ENCODE data around the gene ARHGAP24. TPM values are rescaled to one million over a fixed set of nuclear protein-coding genes. Genes with fewer than 3 reads are reported as not detected.

ARHGAP24 gene
- total RNA-seq, 1 experiment from 2014 or later: 1.3 TPM

DNA sequence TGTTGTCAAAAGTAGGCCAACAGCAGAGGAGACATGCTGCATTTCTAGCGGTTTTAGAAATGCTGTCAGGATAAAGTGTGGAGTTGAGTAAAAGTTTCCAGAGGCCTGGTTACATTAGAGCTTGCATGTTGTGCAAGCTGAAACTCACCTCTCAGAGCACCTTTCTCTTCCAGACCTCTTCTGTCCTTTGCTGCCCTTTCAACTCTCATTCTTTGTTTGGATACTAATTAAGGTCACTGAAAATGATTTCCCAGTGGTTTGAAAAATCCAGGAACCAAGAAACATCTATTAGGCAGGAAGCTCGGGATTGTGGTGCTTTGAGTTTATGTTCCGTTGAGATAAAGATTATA lies 458.3 kb downstream of the ARHGAP24 start:
- Histone ChIP-seq H3K4me3 (replicated peaks in 1 of 2; ENCODE audit: low read depth in 1 of 2, low read length in 2 of 2) (no peak overlapping the region), H4K20me1 (ENCODE audit: insufficient read depth) (no peaks in the 10 kb centered on the region), H3K9me3 (ENCODE audit: control insufficient read depth in 1 of 2, insufficient read depth in 1 of 2, low read depth in 1 of 2, low read length in 2 of 2) (no peaks in the 10 kb centered on the region), H3K36me3 (ENCODE audit: control insufficient read depth in 1 of 2, insufficient read depth in 2 of 2, low read length in 2 of 2) (no peaks in the 10 kb centered on the region), H3K4me1 (ENCODE audit: control insufficient read depth in 1 of 2, insufficient read depth in 2 of 2, low read length in 2 of 2) (peaks cover 4% of the 10 kb centered on the region in 2 experiments; a peak in 2 of 4 replicates), H3K79me2 (ENCODE audit: insufficient read depth, low read length) (no peaks in the 10 kb centered on the region), H3K4me2 (ENCODE audit: low read length) (no peak overlapping the region), H2AFZ (ENCODE audit: low read depth, low read length, poor library complexity, severe bottlenecking) (no peak overlapping the region), H3K27me3 (ENCODE audit: insufficient read depth, low read length) (no peaks in the 10 kb centered on the region), H3K9me2 (ENCODE audit: insufficient read depth) (no peaks in the 10 kb centered on the region), H3K27ac (ENCODE audit: low read depth, low read length) (no peak overlapping the region), H3K9ac (ENCODE audit: low read length) (no peak overlapping the region)
- BruUV-seq (replicated peaks): no TSS peak
- DNase-seq (ENCODE audit: low read depth, low spot score) (no peak), ATAC-seq (no peak)
- TF ChIP-seq SP1 (IDR thresholded peaks at IDR 0.05; ENCODE audit: low read depth): no peak
- TF ChIP-seq, protein P1, sequence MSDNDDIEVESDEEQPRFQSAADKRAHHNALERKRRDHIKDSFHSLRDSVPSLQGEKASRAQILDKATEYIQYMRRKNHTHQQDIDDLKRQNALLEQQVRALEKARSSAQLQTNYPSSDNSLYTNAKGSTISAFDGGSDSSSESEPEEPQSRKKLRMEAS (IDR thresholded peaks at IDR 0.05): no peak
- TF ChIP-seq EGR1 (IDR thresholded peaks at IDR 0.05; ENCODE audit: low read depth): no peak
- TF ChIP-seq YY1 (IDR thresholded peaks at IDR 0.05; ENCODE audit: extremely low read depth, insufficient replicate concordance, low read depth, low read length): no peak
- TF ChIP-seq ELF1 (IDR thresholded peaks at IDR 0.05; ENCODE audit: borderline replicate concordance, low read depth): no peak
- TF ChIP-seq, protein P2, sequence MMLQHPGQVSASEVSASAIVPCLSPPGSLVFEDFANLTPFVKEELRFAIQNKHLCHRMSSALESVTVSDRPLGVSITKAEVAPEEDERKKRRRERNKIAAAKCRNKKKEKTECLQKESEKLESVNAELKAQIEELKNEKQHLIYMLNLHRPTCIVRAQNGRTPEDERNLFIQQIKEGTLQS (IDR thresholded peaks at IDR 0.05): no peak
- TF ChIP-seq JUND (IDR thresholded peaks at IDR 0.05): no peak
- TF ChIP-seq, protein P3, sequence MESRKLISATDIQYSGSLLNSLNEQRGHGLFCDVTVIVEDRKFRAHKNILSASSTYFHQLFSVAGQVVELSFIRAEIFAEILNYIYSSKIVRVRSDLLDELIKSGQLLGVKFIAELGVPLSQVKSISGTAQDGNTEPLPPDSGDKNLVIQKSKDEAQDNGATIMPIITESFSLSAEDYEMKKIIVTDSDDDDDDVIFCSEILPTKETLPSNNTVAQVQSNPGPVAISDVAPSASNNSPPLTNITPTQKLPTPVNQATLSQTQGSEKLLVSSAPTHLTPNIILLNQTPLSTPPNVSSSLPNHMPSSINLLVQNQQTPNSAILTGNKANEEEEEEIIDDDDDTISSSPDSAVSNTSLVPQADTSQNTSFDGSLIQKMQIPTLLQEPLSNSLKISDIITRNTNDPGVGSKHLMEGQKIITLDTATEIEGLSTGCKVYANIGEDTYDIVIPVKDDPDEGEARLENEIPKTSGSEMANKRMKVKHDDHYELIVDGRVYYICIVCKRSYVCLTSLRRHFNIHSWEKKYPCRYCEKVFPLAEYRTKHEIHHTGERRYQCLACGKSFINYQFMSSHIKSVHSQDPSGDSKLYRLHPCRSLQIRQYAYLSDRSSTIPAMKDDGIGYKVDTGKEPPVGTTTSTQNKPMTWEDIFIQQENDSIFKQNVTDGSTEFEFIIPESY (IDR thresholded peaks at IDR 0.05; ENCODE audit: extremely low read depth, insufficient replicate concordance, low read length): no peak
- no peak for TF ChIP-seq RAD21 (IDR thresholded peaks at IDR 0.05; ENCODE audit: low read depth)
- TF ChIP-seq SIN3A (IDR thresholded peaks at IDR 0.05; ENCODE audit: low read depth): no peak
- TF ChIP-seq, protein P4, sequence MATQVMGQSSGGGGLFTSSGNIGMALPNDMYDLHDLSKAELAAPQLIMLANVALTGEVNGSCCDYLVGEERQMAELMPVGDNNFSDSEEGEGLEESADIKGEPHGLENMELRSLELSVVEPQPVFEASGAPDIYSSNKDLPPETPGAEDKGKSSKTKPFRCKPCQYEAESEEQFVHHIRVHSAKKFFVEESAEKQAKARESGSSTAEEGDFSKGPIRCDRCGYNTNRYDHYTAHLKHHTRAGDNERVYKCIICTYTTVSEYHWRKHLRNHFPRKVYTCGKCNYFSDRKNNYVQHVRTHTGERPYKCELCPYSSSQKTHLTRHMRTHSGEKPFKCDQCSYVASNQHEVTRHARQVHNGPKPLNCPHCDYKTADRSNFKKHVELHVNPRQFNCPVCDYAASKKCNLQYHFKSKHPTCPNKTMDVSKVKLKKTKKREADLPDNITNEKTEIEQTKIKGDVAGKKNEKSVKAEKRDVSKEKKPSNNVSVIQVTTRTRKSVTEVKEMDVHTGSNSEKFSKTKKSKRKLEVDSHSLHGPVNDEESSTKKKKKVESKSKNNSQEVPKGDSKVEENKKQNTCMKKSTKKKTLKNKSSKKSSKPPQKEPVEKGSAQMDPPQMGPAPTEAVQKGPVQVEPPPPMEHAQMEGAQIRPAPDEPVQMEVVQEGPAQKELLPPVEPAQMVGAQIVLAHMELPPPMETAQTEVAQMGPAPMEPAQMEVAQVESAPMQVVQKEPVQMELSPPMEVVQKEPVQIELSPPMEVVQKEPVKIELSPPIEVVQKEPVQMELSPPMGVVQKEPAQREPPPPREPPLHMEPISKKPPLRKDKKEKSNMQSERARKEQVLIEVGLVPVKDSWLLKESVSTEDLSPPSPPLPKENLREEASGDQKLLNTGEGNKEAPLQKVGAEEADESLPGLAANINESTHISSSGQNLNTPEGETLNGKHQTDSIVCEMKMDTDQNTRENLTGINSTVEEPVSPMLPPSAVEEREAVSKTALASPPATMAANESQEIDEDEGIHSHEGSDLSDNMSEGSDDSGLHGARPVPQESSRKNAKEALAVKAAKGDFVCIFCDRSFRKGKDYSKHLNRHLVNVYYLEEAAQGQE (IDR thresholded peaks at IDR 0.05; ENCODE audit: low read depth): no peak
- ChIA-PET POLR2A (no interaction called here), RAD21 (ENCODE audit: low non-redundant PET in 1 of 2, low total read pairs in 2 of 2, uncharacterized antibody in 2 of 2, unreplicated experiment in 2 of 2) (no interaction called here), CTCF (no interaction called here)
- intact Hi-C loops (cut with micrococcal nuclease): no loop called here
